Measurements from ENCODE around the gene DNMBP. TPM values are rescaled to one million over a fixed set of nuclear protein-coding genes. Genes with fewer than 3 reads are reported as not detected.
A peak's percentile ranks its signal among the peaks of the same experiment; 100 is the strongest.

Gene DNMBP
- total RNA-seq, 1 experiment from 2014 or later = 19.7 TPM

DNA sequence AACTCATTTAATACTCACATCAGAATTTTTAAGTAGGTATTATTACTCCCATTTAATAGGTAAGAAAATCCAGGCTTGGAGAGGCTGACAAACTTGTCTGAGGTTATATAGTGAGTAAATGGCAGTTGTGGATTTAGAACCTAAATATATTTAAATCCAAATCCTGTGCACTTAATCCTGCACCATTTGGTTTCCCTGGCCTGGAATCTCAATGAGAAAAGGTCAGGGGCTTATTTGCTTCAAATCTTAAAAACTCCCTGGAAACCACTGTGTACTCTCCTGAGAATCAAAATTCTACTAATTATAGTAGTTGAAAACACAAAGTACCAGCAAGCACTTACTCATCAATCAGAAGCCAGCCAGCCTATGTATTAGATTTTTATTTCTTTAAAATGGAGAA lies 97.7 kb downstream of the DNMBP start (continued):
- TF ChIP-seq, protein P1, sequence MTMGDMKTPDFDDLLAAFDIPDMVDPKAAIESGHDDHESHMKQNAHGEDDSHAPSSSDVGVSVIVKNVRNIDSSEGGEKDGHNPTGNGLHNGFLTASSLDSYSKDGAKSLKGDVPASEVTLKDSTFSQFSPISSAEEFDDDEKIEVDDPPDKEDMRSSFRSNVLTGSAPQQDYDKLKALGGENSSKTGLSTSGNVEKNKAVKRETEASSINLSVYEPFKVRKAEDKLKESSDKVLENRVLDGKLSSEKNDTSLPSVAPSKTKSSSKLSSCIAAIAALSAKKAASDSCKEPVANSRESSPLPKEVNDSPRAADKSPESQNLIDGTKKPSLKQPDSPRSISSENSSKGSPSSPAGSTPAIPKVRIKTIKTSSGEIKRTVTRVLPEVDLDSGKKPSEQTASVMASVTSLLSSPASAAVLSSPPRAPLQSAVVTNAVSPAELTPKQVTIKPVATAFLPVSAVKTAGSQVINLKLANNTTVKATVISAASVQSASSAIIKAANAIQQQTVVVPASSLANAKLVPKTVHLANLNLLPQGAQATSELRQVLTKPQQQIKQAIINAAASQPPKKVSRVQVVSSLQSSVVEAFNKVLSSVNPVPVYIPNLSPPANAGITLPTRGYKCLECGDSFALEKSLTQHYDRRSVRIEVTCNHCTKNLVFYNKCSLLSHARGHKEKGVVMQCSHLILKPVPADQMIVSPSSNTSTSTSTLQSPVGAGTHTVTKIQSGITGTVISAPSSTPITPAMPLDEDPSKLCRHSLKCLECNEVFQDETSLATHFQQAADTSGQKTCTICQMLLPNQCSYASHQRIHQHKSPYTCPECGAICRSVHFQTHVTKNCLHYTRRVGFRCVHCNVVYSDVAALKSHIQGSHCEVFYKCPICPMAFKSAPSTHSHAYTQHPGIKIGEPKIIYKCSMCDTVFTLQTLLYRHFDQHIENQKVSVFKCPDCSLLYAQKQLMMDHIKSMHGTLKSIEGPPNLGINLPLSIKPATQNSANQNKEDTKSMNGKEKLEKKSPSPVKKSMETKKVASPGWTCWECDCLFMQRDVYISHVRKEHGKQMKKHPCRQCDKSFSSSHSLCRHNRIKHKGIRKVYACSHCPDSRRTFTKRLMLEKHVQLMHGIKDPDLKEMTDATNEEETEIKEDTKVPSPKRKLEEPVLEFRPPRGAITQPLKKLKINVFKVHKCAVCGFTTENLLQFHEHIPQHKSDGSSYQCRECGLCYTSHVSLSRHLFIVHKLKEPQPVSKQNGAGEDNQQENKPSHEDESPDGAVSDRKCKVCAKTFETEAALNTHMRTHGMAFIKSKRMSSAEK (CRISPR knock-in tag; IDR thresholded peaks at IDR 0.05; ENCODE audit: borderline replicate concordance) = no peak
- TF ChIP-seq JUN (CRISPR knock-in tag; IDR thresholded peaks at IDR 0.05) = no peak

DNA sequence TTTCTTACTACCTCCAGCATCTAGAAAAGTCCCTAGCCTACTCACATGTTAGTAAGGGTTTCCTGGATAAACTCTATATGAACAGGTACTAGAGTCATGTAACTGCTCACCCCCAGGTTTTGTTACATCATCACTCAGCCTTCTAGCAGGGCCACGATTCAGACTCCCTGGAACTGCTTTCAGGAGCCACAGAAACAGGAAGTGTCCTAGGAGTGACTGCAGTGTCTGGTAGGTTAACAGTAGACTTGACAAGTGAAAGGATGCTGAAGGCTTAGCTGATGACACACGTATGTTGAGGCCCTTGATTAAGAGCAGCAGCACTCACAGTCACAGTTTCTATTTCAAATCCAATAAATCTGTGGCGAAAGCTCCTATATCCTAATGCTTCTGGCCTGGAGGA lies 101.2 kb downstream of the DNMBP start:
- POLR2A ChIA-PET = interaction anchor here (1.1 kb wide), 1 partner anchor 10 kb away, joined by 3 read pairs; no protein-coding TSS in a partner anchor
- Mint-ChIP-seq H3K36me3 (peaks cover 62% of the 10 kb centered on the region), H3K27me3 (ENCODE audit: low read depth) (no peaks in the 10 kb centered on the region), H3K4me1 (peaks cover 25% of the 10 kb centered on the region), H3K27ac (peak overlapping the region; percentile 64; the same call in 1 of the 2 replicates), H3K4me3 (no peak overlapping the region), H3K9me3 (no peaks in the 10 kb centered on the region)
- no peak for ATAC-seq
- DNase-seq (ENCODE audit: low spot score) = no peak
- TF ChIP-seq FOXJ3 (CRISPR knock-in tag; IDR thresholded peaks at IDR 0.05; ENCODE audit: borderline replicate concordance) = no peak
- no peak for TF ChIP-seq FOXK1 (CRISPR knock-in tag; IDR thresholded peaks at IDR 0.05)
- TF ChIP-seq ZNF317 (CRISPR knock-in tag; IDR thresholded peaks at IDR 0.05; ENCODE audit: borderline replicate concordance, low read depth) = no peak
- no peak for TF ChIP-seq JAZF1 (CRISPR knock-in tag; IDR thresholded peaks at IDR 0.05)
- TF ChIP-seq ZNF219 (CRISPR knock-in tag; IDR thresholded peaks at IDR 0.05; ENCODE audit: borderline replicate concordance) = no peak
- no peak for TF ChIP-seq NR3C1 (CRISPR knock-in tag; conservative IDR thresholded peaks at IDR 0.05; ENCODE audit: low read depth)
- no peak for TF ChIP-seq RORB (CRISPR knock-in tag; IDR thresholded peaks at IDR 0.05)
- no peak for TF ChIP-seq FOXP1 (CRISPR knock-in tag; IDR thresholded peaks at IDR 0.05; ENCODE audit: borderline replicate concordance)
- TF ChIP-seq, protein P2, sequence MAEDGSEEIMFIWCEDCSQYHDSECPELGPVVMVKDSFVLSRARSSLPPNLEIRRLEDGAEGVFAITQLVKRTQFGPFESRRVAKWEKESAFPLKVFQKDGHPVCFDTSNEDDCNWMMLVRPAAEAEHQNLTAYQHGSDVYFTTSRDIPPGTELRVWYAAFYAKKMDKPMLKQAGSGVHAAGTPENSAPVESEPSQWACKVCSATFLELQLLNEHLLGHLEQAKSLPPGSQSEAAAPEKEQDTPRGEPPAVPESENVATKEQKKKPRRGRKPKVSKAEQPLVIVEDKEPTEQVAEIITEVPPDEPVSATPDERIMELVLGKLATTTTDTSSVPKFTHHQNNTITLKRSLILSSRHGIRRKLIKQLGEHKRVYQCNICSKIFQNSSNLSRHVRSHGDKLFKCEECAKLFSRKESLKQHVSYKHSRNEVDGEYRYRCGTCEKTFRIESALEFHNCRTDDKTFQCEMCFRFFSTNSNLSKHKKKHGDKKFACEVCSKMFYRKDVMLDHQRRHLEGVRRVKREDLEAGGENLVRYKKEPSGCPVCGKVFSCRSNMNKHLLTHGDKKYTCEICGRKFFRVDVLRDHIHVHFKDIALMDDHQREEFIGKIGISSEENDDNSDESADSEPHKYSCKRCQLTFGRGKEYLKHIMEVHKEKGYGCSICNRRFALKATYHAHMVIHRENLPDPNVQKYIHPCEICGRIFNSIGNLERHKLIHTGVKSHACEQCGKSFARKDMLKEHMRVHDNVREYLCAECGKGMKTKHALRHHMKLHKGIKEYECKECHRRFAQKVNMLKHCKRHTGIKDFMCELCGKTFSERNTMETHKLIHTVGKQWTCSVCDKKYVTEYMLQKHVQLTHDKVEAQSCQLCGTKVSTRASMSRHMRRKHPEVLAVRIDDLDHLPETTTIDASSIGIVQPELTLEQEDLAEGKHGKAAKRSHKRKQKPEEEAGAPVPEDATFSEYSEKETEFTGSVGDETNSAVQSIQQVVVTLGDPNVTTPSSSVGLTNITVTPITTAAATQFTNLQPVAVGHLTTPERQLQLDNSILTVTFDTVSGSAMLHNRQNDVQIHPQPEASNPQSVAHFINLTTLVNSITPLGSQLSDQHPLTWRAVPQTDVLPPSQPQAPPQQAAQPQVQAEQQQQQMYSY (CRISPR knock-in tag; IDR thresholded peaks at IDR 0.05) = no peak
- no peak for TF ChIP-seq ZNF671 (CRISPR knock-in tag; IDR thresholded peaks at IDR 0.05)
- TF ChIP-seq TEAD4 (CRISPR knock-in tag; IDR thresholded peaks at IDR 0.05) = no peak
- TF ChIP-seq SOX15 (CRISPR knock-in tag; IDR thresholded peaks at IDR 0.05) = no peak
- no peak for TF ChIP-seq RELA (CRISPR knock-in tag; IDR thresholded peaks at IDR 0.05; ENCODE audit: borderline replicate concordance)
- no peak for TF ChIP-seq KAT7 (CRISPR knock-in tag; IDR thresholded peaks at IDR 0.05; ENCODE audit: borderline replicate concordance)
- no peak for TF ChIP-seq CREM (CRISPR knock-in tag; IDR thresholded peaks at IDR 0.05)
- TF ChIP-seq NFYB (CRISPR knock-in tag; conservative IDR thresholded peaks at IDR 0.05; ENCODE audit: low read depth) = no peak
- TF ChIP-seq, protein P3, sequence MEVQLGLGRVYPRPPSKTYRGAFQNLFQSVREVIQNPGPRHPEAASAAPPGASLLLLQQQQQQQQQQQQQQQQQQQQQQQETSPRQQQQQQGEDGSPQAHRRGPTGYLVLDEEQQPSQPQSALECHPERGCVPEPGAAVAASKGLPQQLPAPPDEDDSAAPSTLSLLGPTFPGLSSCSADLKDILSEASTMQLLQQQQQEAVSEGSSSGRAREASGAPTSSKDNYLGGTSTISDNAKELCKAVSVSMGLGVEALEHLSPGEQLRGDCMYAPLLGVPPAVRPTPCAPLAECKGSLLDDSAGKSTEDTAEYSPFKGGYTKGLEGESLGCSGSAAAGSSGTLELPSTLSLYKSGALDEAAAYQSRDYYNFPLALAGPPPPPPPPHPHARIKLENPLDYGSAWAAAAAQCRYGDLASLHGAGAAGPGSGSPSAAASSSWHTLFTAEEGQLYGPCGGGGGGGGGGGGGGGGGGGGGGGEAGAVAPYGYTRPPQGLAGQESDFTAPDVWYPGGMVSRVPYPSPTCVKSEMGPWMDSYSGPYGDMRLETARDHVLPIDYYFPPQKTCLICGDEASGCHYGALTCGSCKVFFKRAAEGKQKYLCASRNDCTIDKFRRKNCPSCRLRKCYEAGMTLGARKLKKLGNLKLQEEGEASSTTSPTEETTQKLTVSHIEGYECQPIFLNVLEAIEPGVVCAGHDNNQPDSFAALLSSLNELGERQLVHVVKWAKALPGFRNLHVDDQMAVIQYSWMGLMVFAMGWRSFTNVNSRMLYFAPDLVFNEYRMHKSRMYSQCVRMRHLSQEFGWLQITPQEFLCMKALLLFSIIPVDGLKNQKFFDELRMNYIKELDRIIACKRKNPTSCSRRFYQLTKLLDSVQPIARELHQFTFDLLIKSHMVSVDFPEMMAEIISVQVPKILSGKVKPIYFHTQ (CRISPR knock-in tag; IDR thresholded peaks at IDR 0.05) = no peak
- TF ChIP-seq GRHL2 (CRISPR knock-in tag; IDR thresholded peaks at IDR 0.05; ENCODE audit: insufficient replicate concordance, severe bottlenecking) = no peak
- no peak for TF ChIP-seq CBFB (CRISPR knock-in tag; IDR thresholded peaks at IDR 0.05; ENCODE audit: low read depth)
- CTCF ChIA-PET = interaction anchor here (1.3 to 1.7 kb wide), 2 partner anchors 49 to 63 kb away, joined by 3 to 5 read pairs; no protein-coding TSS in a partner anchor
